ENCODE results near the gene ADAMTS13.
A peak's percentile ranks its signal among the peaks of the same experiment; 100 is the strongest.

The ADAMTS13 gene

GRCh38 chr9:133454943-133455673, 32.9 kb downstream of the ADAMTS13 start:
- DNase-seq (ENCODE audit: low read depth), result no peak

GRCh38 chr9:133455936-133456335, 33.8 kb downstream of the ADAMTS13 start:
- DNase-seq (ENCODE audit: low read depth), result no peak

GRCh38 chr9:133456409-133456808, 34.2 kb downstream of the ADAMTS13 start:
- DNase-seq (ENCODE audit: low read depth), result no peak

GRCh38 chr9:133457233-133457632, 35.1 kb downstream of the ADAMTS13 start:
- DNase-seq (ENCODE audit: low read depth), result no peak

GRCh38 chr9:133457748-133458147, 35.6 kb downstream of the ADAMTS13 start:
- DNase-seq (ENCODE audit: low read depth), result no peak

- DNase-seq (ENCODE audit: low read depth), result no peak
These were observed 36.6 kb downstream of the ADAMTS13 start for GRCh38 chr9:133458643-133459312.

GRCh38 chr9:133459476-133460404, 37.6 kb downstream of the ADAMTS13 start, which contains the start of gene CACFD1:
Gene CACFD1, plus strand, starts transcription at chr9:133459978. Its CDS starts 89 bp downstream, at chr9:133460067.
- peak; percentile 81 for DNase-seq (ENCODE audit: low read depth)

- no peak for DNase-seq (ENCODE audit: low read depth)
These were observed 38.4 kb downstream of the ADAMTS13 start for GRCh38 chr9:133460405-133461175.

- no peak for DNase-seq (ENCODE audit: low read depth)
These were observed 39.8 kb downstream of the ADAMTS13 start for GRCh38 chr9:133461975-133462374.

- no peak for DNase-seq (ENCODE audit: low read depth)
These were observed 41.2 kb downstream of the ADAMTS13 start for GRCh38 chr9:133463234-133463863.

- no peak for DNase-seq (ENCODE audit: low read depth)
These were observed 41.9 kb downstream of the ADAMTS13 start for GRCh38 chr9:133463864-133464615.

GRCh38 chr9:133464638-133465037, 42.5 kb downstream of the ADAMTS13 start:
- no peak for DNase-seq (ENCODE audit: low read depth)

GRCh38 chr9:133465984-133466383, 43.8 kb downstream of the ADAMTS13 start:
- DNase-seq (ENCODE audit: low read depth), result no peak

- DNase-seq (ENCODE audit: low read depth), result no peak
These were observed 44.9 kb downstream of the ADAMTS13 start for GRCh38 chr9:133467101-133467500.

GRCh38 chr9:133468374-133468773, 46.2 kb downstream of the ADAMTS13 start:
- DNase-seq (ENCODE audit: low read depth), result no peak

GRCh38 chr9:133468777-133469421, 46.7 kb downstream of the ADAMTS13 start:
- DNase-seq (ENCODE audit: low read depth), result no peak

- DNase-seq (ENCODE audit: low read depth), result no peak
These were observed 48.3 kb downstream of the ADAMTS13 start for GRCh38 chr9:133470427-133470924.

GRCh38 chr9:133470988-133471387, 48.8 kb downstream of the ADAMTS13 start:
- no peak for DNase-seq (ENCODE audit: low read depth)

- DNase-seq (ENCODE audit: low read depth), result no peak
These were observed 49.5 kb downstream of the ADAMTS13 start for GRCh38 chr9:133471551-133472276.
